HepG2 (cell line): ENCODE results near the gene MBD3. TPM values are rescaled to one million over a fixed set of nuclear protein-coding genes. Genes with fewer than 3 reads are reported as not detected.

Experiments used
- ATF3 ChIP-seq: sonication (generic); formaldehyde crosslinking; IDR thresholded peaks from 2 replicates; pipeline ENCODE4 v1.4.0; 2020; ENCODE audit warnings: missing genetic modification reagents
- DPF2 ChIP-seq: sonication (generic); formaldehyde crosslinking; IDR thresholded peaks from 2 replicates; pipeline ENCODE4 v1.4.0; 2020; ENCODE audit warnings: mild to moderate bottlenecking, low read depth, missing genetic modification reagents, borderline replicate concordance
- HINFP ChIP-seq: sonication (generic); formaldehyde crosslinking; IDR thresholded peaks from 2 replicates; pipeline ENCODE4 v1.4.0; 2020; ENCODE audit warnings: low read depth, mild to moderate bottlenecking, missing genetic modification reagents
- JUN ChIP-seq: sonication (generic); formaldehyde crosslinking; IDR thresholded peaks from 2 replicates; pipeline ENCODE4 v1.4.0; 2020; ENCODE audit warnings: mild to moderate bottlenecking, missing genetic modification reagents
- KIAA2018 ChIP-seq: sonication (generic); formaldehyde crosslinking; IDR thresholded peaks from 2 replicates; pipeline ENCODE4 v1.5.0; 2020; ENCODE audit warnings: mild to moderate bottlenecking, missing genetic modification reagents, borderline replicate concordance
- MAF1 ChIP-seq: sonication (generic); formaldehyde crosslinking; IDR thresholded peaks from 2 replicates; pipeline ENCODE4 v1.5.0; 2020; ENCODE audit warnings: missing genetic modification reagents, borderline replicate concordance
- MEIS1 ChIP-seq: sonication (generic); formaldehyde crosslinking; IDR thresholded peaks from 2 replicates; pipeline ENCODE4 v1.9.0; 2021; ENCODE audit warnings: mild to moderate bottlenecking, missing genetic modification reagents, moderate library complexity, borderline replicate concordance
- NR0B2 ChIP-seq: sonication (generic); formaldehyde crosslinking; IDR thresholded peaks from 2 replicates; pipeline ENCODE4 v1.4.0; 2020; ENCODE audit warnings: mild to moderate bottlenecking, missing genetic modification reagents
- PPARG ChIP-seq: conservative IDR thresholded peaks from 2 replicates; pipeline ENCODE4 v1.6.1; 2016; ENCODE audit warnings: missing biosample characterization, missing genetic modification reagents
- RARG ChIP-seq: sonication (generic); formaldehyde crosslinking; IDR thresholded peaks from 2 replicates; pipeline ENCODE4 v1.4.0; 2020; ENCODE audit warnings: low read depth, mild to moderate bottlenecking, missing genetic modification reagents
- SMYD3 ChIP-seq: sonication (generic); formaldehyde crosslinking; IDR thresholded peaks from 2 replicates; pipeline ENCODE4 v1.8.1; 2023; ENCODE audit warnings: mild to moderate bottlenecking, missing genetic modification reagents
- SRF ChIP-seq: IDR thresholded peaks from 2 replicates; pipeline ENCODE4 v1.6.1; 2011; ENCODE audit warnings: mild to moderate bottlenecking, low read depth, low read length, moderate library complexity
- TBX3 ChIP-seq: fragments of 450-650 bp; IDR thresholded peaks from 2 replicates; pipeline ENCODE4 v1.6.1; 2017; ENCODE audit warnings: antibody characterized with exemption, mild to moderate bottlenecking, inconsistent platforms, borderline replicate concordance
- XBP1 ChIP-seq: sonication (generic); formaldehyde crosslinking; IDR thresholded peaks from 2 replicates; pipeline ENCODE4 v1.5.0; 2020; ENCODE audit warnings: missing genetic modification reagents
- ZNF12 ChIP-seq: sonication (generic); formaldehyde crosslinking; IDR thresholded peaks from 2 replicates; pipeline ENCODE4 v1.5.0; 2020; ENCODE audit warnings: missing genetic modification reagents
- ZNF773 ChIP-seq: sonication (generic); formaldehyde crosslinking; IDR thresholded peaks from 2 replicates; pipeline ENCODE4 v1.4.0; 2020; ENCODE audit warnings: missing genetic modification reagents, borderline replicate concordance
- polyA plus RNA-seq, 8 experiments: library from polyadenylated mRNA; depleted of rRNA in 3 of 8; stranded (reverse) in 7 of 8; unstranded in 1 of 8; fragments of >200 nt; fragmentation: Illumina TruSeq in 4 of 8; extraction: Trizol in 4 of 8; gene quantifications; 2 replicates each; pipeline versions ENCODE4 v1.2.1 to v1.2.3, GENCODE V29; 2011 to 2016; ENCODE audit warnings: low read depth in 4 of 8, missing spikeins in 1 of 8, mixed read lengths in 1 of 8; ENCODE audit not compliant: insufficient read depth in 1 of 8
- total RNA-seq, 5 experiments: library from RNA; depleted of rRNA; stranded (reverse); fragments of >200 nt; fragmentation: Illumina TruSeq; extraction: Trizol; gene quantifications; 2 replicates each; pipeline ENCODE4 v1.2.3, GENCODE V29; 2016; ENCODE audit warnings: low read depth in 1 of 5

MBD3 gene
- total and polyA plus RNA-seq, 2 of the 13 experiments (the other 11 are each of a cell fraction or from before 2014, with no cell fraction given) = 21.2 to 76.9 TPM

- TF ChIP-seq RARG (CRISPR knock-in tag) (no peak), SRF (no peak), XBP1 (CRISPR knock-in tag) (no peak), MAF1 (CRISPR knock-in tag) (no peak), ZNF12 (no peak), HINFP (CRISPR knock-in tag) (no peak), SMYD3 (CRISPR knock-in tag) (no peak), PPARG (CRISPR knock-in tag) (no peak), MEIS1 (no peak), KIAA2018 (no peak), DPF2 (no peak), ZNF773 (CRISPR knock-in tag) (no peak), JUN (CRISPR knock-in tag) (no peak), NR0B2 (CRISPR knock-in tag) (no peak), TBX3 (no peak), ATF3 (no peak)
Measured at GRCh38 chr19:1590641-1591397, 1.8 kb downstream of the MBD3 start (continued).
